Measurements from ENCODE around the gene HPCAL1.

DNA sequence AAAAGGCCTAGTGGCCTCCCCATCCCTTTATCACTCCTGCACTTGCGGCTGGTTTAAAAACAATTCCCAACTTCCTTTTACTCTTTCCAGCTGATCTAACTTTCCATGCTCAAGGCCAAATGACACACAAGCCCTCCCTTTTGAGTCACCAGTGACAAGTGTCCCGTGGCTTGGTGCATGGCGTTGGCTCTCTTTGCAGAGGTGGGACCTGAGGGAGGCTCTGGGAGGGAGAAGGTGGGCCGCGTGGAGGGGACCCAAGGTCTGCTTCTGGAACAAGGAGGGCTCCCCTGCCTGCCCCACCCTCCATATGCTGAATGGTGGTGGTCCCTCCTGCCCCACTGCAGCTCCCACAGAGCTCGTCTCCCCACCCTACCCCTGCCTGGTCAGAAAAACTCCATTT lies 30.8 kb upstream of the HPCAL1 start:
- TF ChIP-seq EZH2 (IDR thresholded peaks at IDR 0.05) (no peak), EZH2phosphoT487 (IDR thresholded peaks at IDR 0.05) (no peak)

Measured in neural progenitor cell (in vitro differentiated cells).